Measurements from ENCODE around the gene PCARE. TPM values are rescaled to one million over a fixed set of nuclear protein-coding genes. Genes with fewer than 3 reads are reported as not detected.

Gene PCARE
- total and polyA plus RNA-seq, 4 donors: 0.01 to 0.09 (median 0.04) TPM; not detected in 1

DNA sequence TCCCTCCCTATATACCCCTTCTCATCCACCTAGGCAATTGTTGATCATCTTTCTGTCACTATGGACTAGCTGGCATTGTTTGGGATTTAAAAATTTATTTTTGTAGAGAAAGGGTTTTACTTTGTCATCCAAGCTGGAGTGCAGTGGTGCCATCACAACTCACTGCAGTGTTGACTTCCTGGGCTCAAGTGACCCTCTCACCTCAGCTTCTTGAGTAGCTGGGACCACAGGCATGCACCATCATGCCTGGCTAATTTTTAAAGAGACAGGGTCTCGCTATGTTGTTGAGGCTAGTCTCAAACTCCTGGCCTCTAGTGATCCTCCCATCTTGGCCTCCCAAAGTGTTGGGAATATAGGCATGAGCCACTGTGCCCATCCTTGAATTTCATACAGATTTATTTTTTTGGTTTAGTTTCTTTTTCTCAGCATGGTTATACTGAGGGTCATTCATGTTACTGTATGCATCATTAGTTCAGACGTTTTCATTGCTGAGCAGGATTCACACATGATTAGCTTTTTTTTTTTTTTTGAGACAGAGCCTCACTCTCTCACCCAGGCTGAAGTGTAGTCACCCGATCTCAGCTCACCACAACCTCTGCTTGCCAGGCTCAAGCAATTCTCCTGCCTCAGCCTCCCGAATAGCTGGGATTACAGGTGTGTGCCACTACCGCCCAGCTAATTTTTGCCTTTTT, 8.6 kb upstream of the PCARE start:
- Histone ChIP-seq H3K4me1 (ENCODE audit: control insufficient read depth in 5 of 5, insufficient read depth in 5 of 5, low read length in 5 of 5) (no peaks in the 10 kb centered on the region), H3K36me3 (ENCODE audit: control insufficient read depth in 4 of 4, insufficient read depth in 4 of 4, low read length in 4 of 4) (no peaks in the 10 kb centered on the region), H3K9me3 (ENCODE audit: control insufficient read depth in 4 of 4, insufficient read depth in 3 of 4, low read length in 3 of 4) (peaks cover 0 to 16% (median 3%) of the 10 kb centered on the region in 4 donors), H3K4me3 (no peak overlapping the region), H3K27me3 (ENCODE audit: control insufficient read depth in 3 of 3, insufficient read depth in 3 of 3, low read length in 2 of 3) (no peaks in the 10 kb centered on the region), H3K27ac (ENCODE audit: low read depth in 1 of 2, low read length in 1 of 2) (no peak overlapping the region), H3K9ac (ENCODE audit: insufficient read depth in 1 of 2, low read length in 2 of 2) (no peak overlapping the region)
- TF ChIP-seq, protein P1, sequence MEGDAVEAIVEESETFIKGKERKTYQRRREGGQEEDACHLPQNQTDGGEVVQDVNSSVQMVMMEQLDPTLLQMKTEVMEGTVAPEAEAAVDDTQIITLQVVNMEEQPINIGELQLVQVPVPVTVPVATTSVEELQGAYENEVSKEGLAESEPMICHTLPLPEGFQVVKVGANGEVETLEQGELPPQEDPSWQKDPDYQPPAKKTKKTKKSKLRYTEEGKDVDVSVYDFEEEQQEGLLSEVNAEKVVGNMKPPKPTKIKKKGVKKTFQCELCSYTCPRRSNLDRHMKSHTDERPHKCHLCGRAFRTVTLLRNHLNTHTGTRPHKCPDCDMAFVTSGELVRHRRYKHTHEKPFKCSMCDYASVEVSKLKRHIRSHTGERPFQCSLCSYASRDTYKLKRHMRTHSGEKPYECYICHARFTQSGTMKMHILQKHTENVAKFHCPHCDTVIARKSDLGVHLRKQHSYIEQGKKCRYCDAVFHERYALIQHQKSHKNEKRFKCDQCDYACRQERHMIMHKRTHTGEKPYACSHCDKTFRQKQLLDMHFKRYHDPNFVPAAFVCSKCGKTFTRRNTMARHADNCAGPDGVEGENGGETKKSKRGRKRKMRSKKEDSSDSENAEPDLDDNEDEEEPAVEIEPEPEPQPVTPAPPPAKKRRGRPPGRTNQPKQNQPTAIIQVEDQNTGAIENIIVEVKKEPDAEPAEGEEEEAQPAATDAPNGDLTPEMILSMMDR (IDR thresholded peaks at IDR 0.05; ENCODE audit: control extremely low read depth, extremely low read depth): no peak
- no peak for ATAC-seq (ENCODE audit: insufficient read depth, low FRiP score)
- WGBS, 2 donors: 90 to 93% methylated on average over 5 of the region's 5 CpGs
- no peak for DNase-seq

DNA sequence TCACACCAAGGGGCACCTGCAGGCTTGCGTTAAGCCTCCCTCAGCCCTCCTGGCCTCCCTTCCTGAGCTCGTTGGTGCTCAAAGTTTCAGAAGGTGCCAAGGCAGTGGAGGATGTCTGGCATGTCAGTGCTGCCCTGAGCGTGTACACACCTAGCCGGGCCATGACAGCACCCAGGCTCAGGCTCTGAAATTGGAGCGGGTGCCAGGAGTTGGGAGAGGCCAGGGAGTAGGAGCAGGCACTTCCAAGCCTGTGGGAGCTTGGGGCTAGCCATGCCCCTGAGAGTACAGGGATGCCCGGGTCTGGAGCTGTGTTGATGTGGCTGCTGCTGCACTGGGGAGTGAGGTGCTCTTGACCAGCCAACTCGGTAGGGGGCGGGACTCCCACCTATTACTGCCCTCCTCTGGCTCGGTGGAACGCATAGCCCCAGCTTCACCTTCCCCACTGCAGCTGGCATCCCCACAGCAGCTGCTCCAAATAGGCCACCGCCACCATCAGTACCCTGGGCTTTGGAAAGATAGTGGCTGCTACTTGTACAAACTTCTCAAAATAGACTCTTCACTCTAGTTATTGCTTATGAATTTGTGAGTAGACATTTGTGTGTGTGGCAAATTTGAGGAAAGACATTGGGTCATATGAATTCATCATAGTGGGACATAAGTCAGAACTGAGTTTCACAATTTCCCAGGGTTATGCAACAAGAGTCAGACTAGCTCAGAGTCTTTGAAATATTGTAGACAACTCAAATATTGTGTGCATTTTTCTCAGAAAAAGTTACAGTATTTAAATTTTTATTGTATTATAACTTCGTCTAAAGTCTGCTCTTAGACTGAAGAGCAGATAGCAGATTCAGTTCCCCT, 6.8 kb upstream of the PCARE start:
- Histone ChIP-seq H3K27ac (ENCODE audit: low read depth in 1 of 2, low read length in 1 of 2) (peak overlapping the region in 1 of 2 donors; percentile 7), H3K9ac (ENCODE audit: insufficient read depth in 1 of 2, low read length in 2 of 2) (no peak overlapping the region), H3K4me1 (ENCODE audit: control insufficient read depth in 5 of 5, insufficient read depth in 5 of 5, low read length in 5 of 5) (peaks cover 0 to 4% (median 0%) of the 10 kb centered on the region in 5 donors), H3K36me3 (ENCODE audit: control insufficient read depth in 4 of 4, insufficient read depth in 4 of 4, low read length in 4 of 4) (no peaks in the 10 kb centered on the region), H3K27me3 (ENCODE audit: control insufficient read depth in 3 of 3, insufficient read depth in 3 of 3, low read length in 2 of 3) (no peaks in the 10 kb centered on the region), H3K4me3 (no peak overlapping the region), H3K9me3 (ENCODE audit: control insufficient read depth in 4 of 4, insufficient read depth in 3 of 4, low read length in 3 of 4) (peaks cover 0 to 19% (median 3%) of the 10 kb centered on the region in 4 donors)
- ATAC-seq (ENCODE audit: insufficient read depth, low FRiP score) (no peak), DNase-seq (no peak)
- 84 to 87% methylated on average over 11 to 12 of the region's 12 CpGs for WGBS, 2 donors
- TF ChIP-seq, protein P1 (IDR thresholded peaks at IDR 0.05; ENCODE audit: control extremely low read depth, extremely low read depth): no peak

DNA sequence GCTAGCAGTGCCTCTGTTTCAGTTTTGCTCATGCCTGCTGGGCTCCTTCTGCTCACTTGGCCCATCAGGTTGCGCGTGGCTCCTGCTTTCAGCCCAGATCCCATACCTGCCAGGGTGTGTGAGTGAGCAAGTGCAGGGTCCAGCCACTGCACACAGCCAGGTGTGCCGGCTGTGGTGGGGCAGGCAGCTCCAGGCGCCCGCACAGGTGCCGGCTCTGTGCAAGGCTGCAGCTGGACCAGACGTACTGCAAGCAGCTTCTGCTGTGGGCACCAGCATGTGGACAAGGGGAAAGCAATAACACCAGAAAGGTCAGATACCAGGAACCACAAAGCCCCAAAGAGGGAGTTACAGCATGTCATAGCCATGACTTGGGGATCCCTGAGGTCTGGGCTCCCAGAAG, 5.6 kb upstream of the PCARE start:
- no peak for ATAC-seq (ENCODE audit: insufficient read depth, low FRiP score)
- 93 to 96% methylated on average over 7 of the region's 7 CpGs for whole genome bisulfite sequencing, 2 donors
- Histone ChIP-seq H3K9me3 (ENCODE audit: control insufficient read depth in 4 of 4, insufficient read depth in 3 of 4, low read length in 3 of 4) (peaks cover 0 to 19% (median 3%) of the 10 kb centered on the region in 4 donors), H3K27ac (ENCODE audit: low read depth in 1 of 2, low read length in 1 of 2) (no peak overlapping the region), H3K36me3 (ENCODE audit: control insufficient read depth in 4 of 4, insufficient read depth in 4 of 4, low read length in 4 of 4) (no peaks in the 10 kb centered on the region), H3K9ac (ENCODE audit: insufficient read depth in 1 of 2, low read length in 2 of 2) (no peak overlapping the region), H3K4me3 (no peak overlapping the region), H3K27me3 (ENCODE audit: control insufficient read depth in 3 of 3, insufficient read depth in 3 of 3, low read length in 2 of 3) (no peaks in the 10 kb centered on the region), H3K4me1 (ENCODE audit: control insufficient read depth in 5 of 5, insufficient read depth in 5 of 5, low read length in 5 of 5) (peaks cover 0 to 4% (median 0%) of the 10 kb centered on the region in 5 donors)
- TF ChIP-seq, protein P1 (IDR thresholded peaks at IDR 0.05; ENCODE audit: control extremely low read depth, extremely low read depth): no peak
- DNase-seq: no peak

Measured in lung (tissue), 12 donors.